Osteoblast (primary cell): Measurements from ENCODE around the gene TMC4. TPM values are rescaled to one million over a fixed set of nuclear protein-coding genes. Genes with fewer than 3 reads are reported as not detected.
"Not testable (repeated sequence)": the region's sequence is repeated elsewhere in the genome, so short reads cannot be mapped to it uniquely, and the experiment has no call there.

Experiments used
- DNase-seq: peaks from one replicate; pipeline ENCODE4 v3.0.0; 2011; ENCODE audit warnings: low spot score, mixed read lengths; ENCODE audit not compliant: insufficient read length; ENCODE audit errors: missing footprints
- H2AFZ ChIP-seq: 2 replicates; pipeline ENCODE4 v1.6.0; 2011; ENCODE audit warnings: mild to moderate bottlenecking, low read length
- H3K27ac ChIP-seq: 2 replicates; pipeline ENCODE4 v1.5.1; 2011; ENCODE audit warnings: mild to moderate bottlenecking, low read depth, low read length, moderate library complexity
- H3K27me3 ChIP-seq: 2 replicates; pipeline ENCODE4 v1.6.0; 2012; ENCODE audit warnings: mild to moderate bottlenecking, control low read depth, inconsistent platforms, low read length, moderate library complexity; ENCODE audit not compliant: insufficient read depth
- H3K36me3 ChIP-seq: 2 replicates; pipeline ENCODE4 v1.5.1; 2011; ENCODE audit warnings: mild to moderate bottlenecking, low read length, control low read depth, moderate library complexity; ENCODE audit not compliant: insufficient read depth
- H3K4me1 ChIP-seq: 2 replicates; pipeline ENCODE4 v1.5.1; 2011; ENCODE audit warnings: mild to moderate bottlenecking, low read length, control low read depth, moderate library complexity; ENCODE audit not compliant: insufficient read depth
- H3K4me2 ChIP-seq: 2 replicates; pipeline ENCODE4 v1.6.0; 2011; ENCODE audit warnings: mild to moderate bottlenecking, low read length; ENCODE audit not compliant: insufficient read depth
- H3K4me3 ChIP-seq: fragments of 200-600 bp; sonication (generic); 3 replicates; pipeline ENCODE4 v1.5.1; 2012; ENCODE audit warnings: mild to moderate bottlenecking, low read length, inconsistent platforms; ENCODE audit not compliant: insufficient read depth
- H3K79me2 ChIP-seq: 2 replicates; pipeline ENCODE4 v1.6.0; 2012; ENCODE audit warnings: mild to moderate bottlenecking, low read length, control low read depth, inconsistent platforms; ENCODE audit not compliant: insufficient read depth
- H3K9me3 ChIP-seq: 2 replicates; pipeline ENCODE4 v1.5.1; 2011; ENCODE audit warnings: low read depth, low read length, control low read depth
- H4K20me1 ChIP-seq: 2 replicates; pipeline ENCODE4 v1.6.0; 2012; ENCODE audit warnings: mild to moderate bottlenecking, low read length, control low read depth; ENCODE audit not compliant: insufficient read depth
- total RNA-seq: library from RNA; depleted of rRNA; stranded (reverse); fragments of >200 nt; gene quantifications from 2 replicates; pipeline ENCODE4 v1.2.3, GENCODE V29; 2012
- TF ChIP-seq, protein P1 (sequence below): IDR thresholded peaks from 2 replicates; pipeline ENCODE4 v1.5.1; 2011; ENCODE audit warnings: mild to moderate bottlenecking, low read depth, low read length, moderate library complexity; ENCODE audit errors: extremely low read depth

TMC4 gene
- total RNA-seq, 1 donor: 0.72 TPM

DNA sequence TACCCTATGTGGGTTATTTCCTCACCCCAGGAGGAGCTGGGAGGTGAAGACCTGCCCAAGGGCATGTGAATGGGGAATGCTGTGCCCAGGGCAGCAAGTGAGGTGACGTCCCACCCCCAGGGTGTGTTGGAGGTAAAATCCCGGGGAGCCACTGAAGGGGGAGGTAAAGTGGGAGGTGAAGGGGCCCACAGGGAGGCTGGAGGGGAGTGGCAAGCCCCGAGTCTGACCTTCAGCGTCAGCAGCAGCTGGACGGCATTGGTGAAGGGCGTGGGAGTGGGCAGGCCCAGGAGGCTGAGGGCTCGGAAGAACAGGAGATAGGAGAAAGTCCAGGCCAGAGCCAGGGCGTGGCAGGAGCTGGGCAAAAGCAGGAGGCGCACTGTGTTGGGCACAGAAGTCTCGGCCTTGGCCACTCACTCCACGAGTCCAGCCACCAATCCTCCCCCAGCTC is 14.0 kb upstream of the TMC4 start:
- TF ChIP-seq, protein P1, sequence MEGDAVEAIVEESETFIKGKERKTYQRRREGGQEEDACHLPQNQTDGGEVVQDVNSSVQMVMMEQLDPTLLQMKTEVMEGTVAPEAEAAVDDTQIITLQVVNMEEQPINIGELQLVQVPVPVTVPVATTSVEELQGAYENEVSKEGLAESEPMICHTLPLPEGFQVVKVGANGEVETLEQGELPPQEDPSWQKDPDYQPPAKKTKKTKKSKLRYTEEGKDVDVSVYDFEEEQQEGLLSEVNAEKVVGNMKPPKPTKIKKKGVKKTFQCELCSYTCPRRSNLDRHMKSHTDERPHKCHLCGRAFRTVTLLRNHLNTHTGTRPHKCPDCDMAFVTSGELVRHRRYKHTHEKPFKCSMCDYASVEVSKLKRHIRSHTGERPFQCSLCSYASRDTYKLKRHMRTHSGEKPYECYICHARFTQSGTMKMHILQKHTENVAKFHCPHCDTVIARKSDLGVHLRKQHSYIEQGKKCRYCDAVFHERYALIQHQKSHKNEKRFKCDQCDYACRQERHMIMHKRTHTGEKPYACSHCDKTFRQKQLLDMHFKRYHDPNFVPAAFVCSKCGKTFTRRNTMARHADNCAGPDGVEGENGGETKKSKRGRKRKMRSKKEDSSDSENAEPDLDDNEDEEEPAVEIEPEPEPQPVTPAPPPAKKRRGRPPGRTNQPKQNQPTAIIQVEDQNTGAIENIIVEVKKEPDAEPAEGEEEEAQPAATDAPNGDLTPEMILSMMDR: no peak
- H3K4me2 ChIP-seq: no peak overlapping the region
- H3K9me3 ChIP-seq: no peaks in the 10 kb centered on the region
- peaks cover 30% of the 10 kb centered on the region for H3K79me2 ChIP-seq
- H3K27me3 ChIP-seq: no peaks in the 10 kb centered on the region
- peaks cover 10% of the 10 kb centered on the region for H4K20me1 ChIP-seq
- H3K27ac ChIP-seq: no peak overlapping the region
- DNase-seq: peak; percentile 13
- peaks cover 18% of the 10 kb centered on the region for H3K36me3 ChIP-seq
- peaks cover 15% of the 10 kb centered on the region for H3K4me1 ChIP-seq
- H3K4me3 ChIP-seq: no peak overlapping the region
- no peak overlapping the region for H2AFZ ChIP-seq

DNA sequence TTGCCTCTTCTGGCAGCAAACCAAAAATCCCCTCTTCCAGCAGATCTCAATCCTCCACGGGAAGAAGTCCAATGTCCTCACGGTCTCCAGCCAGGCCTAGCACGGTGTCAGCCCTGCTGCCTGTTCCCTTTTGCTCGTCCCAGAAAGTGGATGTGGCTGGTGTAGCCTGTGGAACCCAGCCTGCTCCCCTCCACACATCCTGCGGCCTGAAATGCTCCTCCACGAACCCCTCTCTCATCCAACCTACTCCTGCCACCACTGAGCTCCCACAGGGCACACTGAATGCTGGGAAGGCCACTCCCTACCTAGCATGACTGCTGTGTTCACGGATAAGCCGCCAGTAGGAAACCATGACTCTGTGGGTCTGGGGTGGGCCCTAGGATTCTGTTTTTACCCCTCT is 13.4 kb upstream of the TMC4 start:
- no peak overlapping the region for H3K4me2 ChIP-seq
- peak; percentile 34 for DNase-seq
- H4K20me1 ChIP-seq: peaks cover 10% of the 10 kb centered on the region
- H3K36me3 ChIP-seq: peaks cover 18% of the 10 kb centered on the region
- TF ChIP-seq, protein P1: no peak
- H3K27ac ChIP-seq: no peak overlapping the region
- no peaks in the 10 kb centered on the region for H3K9me3 ChIP-seq
- H3K4me3 ChIP-seq: no peak overlapping the region
- no peak overlapping the region for H2AFZ ChIP-seq
- H3K79me2 ChIP-seq: peaks cover 28% of the 10 kb centered on the region
- H3K4me1 ChIP-seq: peaks cover 10% of the 10 kb centered on the region
- H3K27me3 ChIP-seq: no peaks in the 10 kb centered on the region

DNA sequence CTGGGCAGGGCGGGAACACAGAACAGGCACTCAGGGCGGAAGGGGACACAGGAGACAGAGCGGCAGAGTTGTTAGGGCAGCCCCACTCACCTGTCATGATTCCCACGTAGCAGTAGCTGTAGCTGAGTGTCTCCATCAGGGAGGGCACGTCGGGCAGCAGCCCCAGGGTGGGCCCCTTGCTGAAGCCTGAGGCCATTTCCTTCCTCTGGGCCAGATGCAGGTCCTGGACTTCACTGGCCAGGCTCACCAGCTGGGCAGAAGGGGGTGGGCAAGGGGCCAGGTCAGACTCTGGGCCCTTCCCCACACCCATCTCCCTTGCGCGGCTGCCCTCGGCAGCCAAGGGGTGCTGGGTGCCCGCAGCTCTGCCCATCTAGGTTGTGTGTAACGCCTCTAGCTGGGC is 10.5 kb upstream of the TMC4 start:
- Histone ChIP-seq H3K79me2 (peaks cover 20% of the 10 kb centered on the region), H3K27me3 (no peaks in the 10 kb centered on the region), H3K4me2 (no peak overlapping the region), H3K27ac (no peak overlapping the region), H3K4me3 (no peak overlapping the region), H3K9me3 (no peaks in the 10 kb centered on the region), H2AFZ (no peak overlapping the region), H4K20me1 (peaks cover 25% of the 10 kb centered on the region), H3K4me1 (peaks cover 6% of the 10 kb centered on the region), H3K36me3 (peaks cover 35% of the 10 kb centered on the region)
- TF ChIP-seq, protein P1: no peak
- peak; percentile 59 for DNase-seq

DNA sequence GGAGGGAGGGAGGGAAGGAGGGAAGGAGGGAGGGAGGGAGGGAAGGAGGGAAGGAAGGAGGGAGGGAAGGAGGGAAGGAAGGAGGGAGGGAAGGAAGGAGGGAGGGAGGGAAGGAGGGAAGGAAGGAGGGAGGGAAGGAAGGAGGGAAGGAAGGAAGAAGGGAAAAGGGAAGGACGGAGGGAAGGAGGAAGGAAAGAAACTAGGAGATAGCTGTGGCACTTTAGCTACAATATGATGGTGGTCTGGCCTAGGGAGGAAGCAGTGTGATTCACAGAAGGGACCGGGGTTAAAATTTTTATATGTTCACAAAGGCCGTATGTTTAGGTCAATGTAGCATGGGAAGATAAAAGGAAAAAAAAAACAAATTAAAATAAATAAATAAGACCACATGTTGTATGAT is 8.9 kb upstream of the TMC4 start:
- not testable (repeated sequence) for DNase-seq, H3K4me1 ChIP-seq, H3K9me3 ChIP-seq, H3K27me3 ChIP-seq, H2AFZ ChIP-seq, H3K4me3 ChIP-seq, H3K27ac ChIP-seq, H3K79me2 ChIP-seq, H3K4me2 ChIP-seq
- Histone ChIP-seq H3K36me3 (peaks cover 37% of the 10 kb centered on the region), H4K20me1 (peaks cover 18% of the 10 kb centered on the region)
